HG02870 (cell line): ENCODE measurements around the gene SLC12A5.

Experiments used
- ATAC-seq: cut with Tn5 transposase; IDR thresholded peaks from one replicate; pipeline ENCODE4 v1.9.1; 2021; ENCODE audit warnings: mild to moderate bottlenecking, moderate library complexity; ENCODE audit not compliant: unreplicated experiment

Gene SLC12A5

DNA sequence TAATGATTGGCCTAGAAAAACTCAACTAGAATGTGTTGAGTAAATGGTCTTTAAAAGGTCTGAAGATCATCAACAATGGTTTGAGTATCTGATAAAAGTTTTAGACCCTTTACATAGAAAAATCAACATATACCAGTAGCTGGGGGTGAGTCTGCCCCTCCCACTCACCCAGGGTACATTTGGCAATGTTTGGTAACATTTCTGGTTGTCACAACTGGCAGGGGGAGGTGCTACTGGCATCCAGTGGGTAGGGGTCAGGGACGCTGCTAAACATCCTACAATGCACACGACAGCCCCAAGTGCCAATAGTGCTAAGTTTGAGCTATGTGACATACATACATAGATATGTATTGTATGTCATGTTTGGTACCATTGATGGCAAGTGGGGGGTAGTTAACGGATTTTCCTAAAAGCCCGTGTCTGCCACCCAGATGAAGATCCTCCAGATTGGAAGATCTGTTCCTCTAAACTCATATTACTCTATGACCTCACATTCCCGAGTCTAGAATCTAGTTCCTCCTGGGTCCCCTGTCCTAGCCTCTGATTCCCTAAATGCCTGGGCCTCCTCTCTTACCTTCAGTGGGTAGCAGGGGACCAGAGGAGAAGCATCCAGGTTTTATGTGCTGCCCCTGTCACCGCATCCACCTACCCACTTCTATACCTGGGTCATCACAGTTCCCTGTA, 22.9 kb upstream of the SLC12A5 start:
- no peak for ATAC-seq

DNA sequence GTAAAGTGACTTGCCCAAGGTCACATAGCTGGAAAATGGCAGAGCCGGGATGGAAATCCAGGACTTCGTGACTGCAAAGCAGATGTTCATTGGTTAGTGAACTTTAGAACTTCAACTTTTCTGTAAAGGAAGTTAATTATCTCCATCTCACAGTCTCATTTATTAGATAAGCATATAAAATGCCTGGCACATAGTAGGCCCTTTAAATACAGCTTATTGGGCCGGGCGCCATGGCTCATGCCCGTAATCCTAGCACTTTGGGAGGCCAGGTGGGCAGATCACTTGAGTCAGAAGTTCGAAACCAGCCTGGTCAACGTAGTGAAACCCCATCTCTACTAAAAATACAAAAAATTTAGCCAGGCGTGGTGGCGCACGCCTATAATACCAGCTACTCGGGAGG, 22.1 kb upstream of the SLC12A5 start:
- ATAC-seq: no peak

- ATAC-seq: no peak
These were observed 21.3 kb upstream of the SLC12A5 start for GRCh38 chr20:46007671-46008070.

- ATAC-seq: no peak
These were observed 19.2 kb upstream of the SLC12A5 start for GRCh38 chr20:46009816-46010215.

DNA sequence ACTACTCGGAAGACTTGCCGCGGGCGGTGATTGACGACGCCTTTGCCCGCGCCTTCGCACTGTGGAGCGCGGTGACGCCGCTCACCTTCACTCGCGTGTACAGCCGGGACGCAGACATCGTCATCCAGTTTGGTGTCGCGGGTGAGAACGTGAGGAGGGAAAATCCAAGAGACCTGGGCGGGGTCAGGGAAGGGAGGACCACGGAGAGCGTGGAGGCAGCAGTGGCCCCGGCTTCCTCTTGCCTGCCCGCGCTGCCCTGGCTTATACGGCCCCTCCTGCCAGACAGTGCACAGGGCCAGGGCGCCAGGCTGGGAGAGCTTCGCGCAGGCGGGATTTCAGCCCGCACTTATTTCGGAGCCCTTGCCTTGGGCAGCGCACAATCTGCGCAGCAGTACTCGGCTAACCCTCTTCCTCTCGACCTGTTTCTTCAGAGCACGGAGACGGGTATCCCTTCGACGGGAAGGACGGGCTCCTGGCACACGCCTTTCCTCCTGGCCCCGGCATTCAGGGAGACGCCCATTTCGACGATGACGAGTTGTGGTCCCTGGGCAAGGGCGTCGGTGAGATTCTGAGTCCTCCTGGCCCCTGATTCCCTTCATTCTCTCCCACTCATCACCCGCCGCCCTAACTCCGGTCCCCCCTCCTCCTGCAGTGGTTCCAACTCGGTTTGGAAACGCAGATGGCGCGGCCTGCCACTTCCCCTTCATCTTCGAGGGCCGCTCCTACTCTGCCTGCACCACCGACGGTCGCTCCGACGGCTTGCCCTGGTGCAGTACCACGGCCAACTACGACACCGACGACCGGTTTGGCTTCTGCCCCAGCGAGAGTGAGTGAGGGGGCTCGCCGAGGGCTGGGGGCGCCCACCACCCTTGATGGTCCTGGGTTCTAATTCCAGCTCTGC, 18.3 kb upstream of the SLC12A5 start:
- no peak for ATAC-seq

DNA sequence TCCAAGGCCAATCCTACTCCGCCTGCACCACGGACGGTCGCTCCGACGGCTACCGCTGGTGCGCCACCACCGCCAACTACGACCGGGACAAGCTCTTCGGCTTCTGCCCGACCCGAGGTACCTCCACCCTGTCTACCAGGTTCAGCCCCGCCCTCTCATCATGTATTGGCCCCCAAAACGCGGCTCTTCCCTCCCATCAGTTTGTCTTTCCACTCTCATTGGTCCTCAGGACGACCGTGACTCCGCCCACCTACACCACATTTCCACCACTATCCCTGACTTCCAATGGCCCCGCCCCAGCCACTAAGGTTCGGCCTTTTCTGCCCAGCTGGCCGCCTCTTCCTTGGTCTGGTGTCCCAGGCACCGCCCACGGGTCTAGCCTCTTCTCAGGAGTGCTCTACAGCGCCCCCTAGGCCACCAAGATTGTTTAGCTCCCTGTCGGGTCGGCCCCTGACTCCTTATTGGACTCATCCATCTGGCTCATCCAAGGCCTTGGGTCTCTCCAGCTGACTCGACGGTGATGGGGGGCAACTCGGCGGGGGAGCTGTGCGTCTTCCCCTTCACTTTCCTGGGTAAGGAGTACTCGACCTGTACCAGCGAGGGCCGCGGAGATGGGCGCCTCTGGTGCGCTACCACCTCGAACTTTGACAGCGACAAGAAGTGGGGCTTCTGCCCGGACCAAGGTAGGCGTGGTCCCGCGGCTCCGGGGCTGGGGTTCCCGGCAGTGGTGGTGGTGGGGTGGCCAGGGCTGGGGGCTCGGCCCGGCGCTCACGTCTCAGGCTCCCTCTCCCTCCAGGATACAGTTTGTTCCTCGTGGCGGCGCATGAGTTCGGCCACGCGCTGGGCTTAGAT, 17.2 kb upstream of the SLC12A5 start:
- no peak for ATAC-seq

- ATAC-seq: no peak
These were observed 16.1 kb upstream of the SLC12A5 start for GRCh38 chr20:46012921-46013320.

GRCh38 chr20:46013322-46013828, 15.6 kb upstream of the SLC12A5 start:
- no peak for ATAC-seq

DNA sequence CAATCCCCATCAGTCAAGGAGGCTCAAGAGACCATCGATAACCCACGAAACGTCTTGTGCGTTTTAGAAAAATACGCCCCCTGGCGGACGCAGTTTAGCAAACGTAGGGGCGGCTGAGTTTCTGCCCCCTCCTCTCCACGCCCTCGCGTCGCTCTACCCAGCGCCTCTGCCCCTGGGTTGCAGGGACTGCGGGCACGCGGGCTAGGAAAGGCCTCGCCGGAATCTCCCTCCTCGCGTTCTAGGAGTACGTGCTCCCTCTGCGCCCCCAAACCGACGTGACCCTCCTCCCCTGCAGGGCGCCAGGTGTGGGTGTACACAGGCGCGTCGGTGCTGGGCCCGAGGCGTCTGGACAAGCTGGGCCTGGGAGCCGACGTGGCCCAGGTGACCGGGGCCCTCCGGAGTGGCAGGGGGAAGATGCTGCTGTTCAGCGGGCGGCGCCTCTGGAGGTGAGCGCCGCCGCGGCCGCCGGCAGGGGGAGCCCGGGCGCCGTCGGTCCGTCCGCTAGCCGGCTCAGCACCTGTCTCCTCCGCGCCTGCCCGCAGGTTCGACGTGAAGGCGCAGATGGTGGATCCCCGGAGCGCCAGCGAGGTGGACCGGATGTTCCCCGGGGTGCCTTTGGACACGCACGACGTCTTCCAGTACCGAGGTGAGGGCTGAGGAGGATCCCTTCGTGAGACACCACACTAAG, 15.0 kb upstream of the SLC12A5 start:
- no peak for ATAC-seq

DNA sequence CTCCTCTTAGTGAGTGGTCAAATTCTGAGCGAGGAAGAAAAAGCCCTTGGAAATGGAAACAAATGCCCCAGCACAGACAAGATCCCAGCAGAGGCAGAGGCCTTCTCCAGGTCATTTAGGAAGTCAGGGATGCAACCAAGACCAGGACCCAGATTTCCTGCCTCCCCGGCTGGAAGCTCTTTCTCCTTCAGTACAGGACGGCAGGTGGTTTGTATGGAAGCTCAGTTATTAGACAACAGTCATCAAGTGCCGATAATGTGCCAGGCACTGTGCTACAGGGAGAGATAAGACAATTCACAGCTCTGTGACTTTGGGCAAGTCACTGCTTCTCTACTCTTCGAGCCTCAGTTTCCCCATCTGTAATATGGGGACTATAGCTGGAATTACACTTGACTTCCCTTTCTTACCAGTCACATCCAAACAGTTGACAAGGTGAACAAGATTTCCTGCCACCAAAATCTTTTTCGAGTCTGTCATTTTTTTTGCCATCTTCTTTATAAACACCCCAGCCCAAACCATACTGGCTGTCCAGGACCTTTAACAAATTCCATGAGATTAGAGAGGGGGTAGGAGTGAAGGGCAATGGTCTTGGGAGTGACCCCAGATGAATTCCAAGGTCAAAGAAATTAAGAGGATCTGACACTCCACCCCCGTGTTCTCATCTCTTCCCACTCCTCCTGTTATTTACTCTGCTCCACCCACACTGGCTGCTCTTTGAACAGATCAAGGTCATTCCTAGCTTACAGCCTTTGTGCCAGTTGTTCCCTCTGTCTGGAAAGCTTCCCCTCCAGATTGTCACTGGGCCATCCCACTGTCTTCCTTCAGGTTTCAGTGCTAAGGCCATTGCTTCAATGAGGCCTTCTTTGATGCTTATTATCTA, 14.3 kb upstream of the SLC12A5 start:
- no peak for ATAC-seq

- no peak for ATAC-seq
These were observed 11.7 kb upstream of the SLC12A5 start for GRCh38 chr20:46017272-46017671.

- no peak for ATAC-seq
These were observed 10.9 kb upstream of the SLC12A5 start for GRCh38 chr20:46018112-46018511.

GRCh38 chr20:46018611-46019010, 10.4 kb upstream of the SLC12A5 start:
- ATAC-seq: no peak

GRCh38 chr20:46020555-46020954, 8.5 kb upstream of the SLC12A5 start:
- no peak for ATAC-seq

DNA sequence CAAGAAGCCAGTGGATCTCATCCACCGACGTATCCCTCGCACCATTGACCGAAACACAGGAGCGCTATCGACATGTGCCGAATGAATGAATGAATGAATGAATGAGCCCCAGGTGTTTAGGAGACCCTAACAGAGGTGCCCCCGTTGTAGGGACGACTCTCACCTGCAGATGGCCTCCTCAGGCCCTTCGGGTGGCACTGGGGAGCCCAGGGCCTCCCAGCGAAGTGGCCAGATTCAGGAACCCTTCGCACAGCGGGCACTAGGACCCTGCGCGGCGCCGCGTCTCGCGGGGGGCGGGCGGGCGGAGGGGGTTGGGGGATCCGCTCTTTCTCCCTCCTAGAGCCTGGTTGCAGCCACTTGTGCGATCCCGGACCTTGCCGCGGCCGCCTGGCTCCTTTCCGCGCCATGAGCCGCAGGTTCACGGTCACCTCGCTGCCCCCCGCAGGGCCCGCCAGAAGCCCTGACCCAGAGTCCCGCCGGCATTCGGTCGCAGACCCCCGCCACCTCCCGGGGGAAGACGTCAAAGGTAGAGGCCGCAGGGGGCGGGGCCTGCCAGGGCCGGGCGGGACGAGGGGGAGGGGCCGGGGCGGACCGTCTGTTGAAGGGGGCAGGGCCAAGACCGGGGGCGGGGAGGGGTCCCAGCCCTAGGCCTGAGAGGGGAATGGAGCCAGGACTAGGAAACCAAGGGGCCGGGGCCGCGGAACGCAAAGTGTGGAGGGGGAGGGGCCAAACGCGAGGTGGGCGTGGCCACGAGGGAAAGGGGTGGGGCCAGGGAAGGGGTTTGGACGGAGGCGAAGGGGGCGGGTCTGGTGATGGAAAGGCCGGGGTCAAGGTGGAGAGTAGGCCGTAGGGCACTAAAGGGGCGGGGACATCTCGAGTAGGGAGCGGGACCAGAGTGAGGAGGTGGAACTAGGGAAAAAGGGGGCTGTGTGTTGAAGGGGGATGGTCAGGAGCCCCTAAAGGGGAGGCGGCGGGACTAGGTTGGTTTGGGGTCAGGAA, 7.4 kb upstream of the SLC12A5 start:
- no peak for ATAC-seq

DNA sequence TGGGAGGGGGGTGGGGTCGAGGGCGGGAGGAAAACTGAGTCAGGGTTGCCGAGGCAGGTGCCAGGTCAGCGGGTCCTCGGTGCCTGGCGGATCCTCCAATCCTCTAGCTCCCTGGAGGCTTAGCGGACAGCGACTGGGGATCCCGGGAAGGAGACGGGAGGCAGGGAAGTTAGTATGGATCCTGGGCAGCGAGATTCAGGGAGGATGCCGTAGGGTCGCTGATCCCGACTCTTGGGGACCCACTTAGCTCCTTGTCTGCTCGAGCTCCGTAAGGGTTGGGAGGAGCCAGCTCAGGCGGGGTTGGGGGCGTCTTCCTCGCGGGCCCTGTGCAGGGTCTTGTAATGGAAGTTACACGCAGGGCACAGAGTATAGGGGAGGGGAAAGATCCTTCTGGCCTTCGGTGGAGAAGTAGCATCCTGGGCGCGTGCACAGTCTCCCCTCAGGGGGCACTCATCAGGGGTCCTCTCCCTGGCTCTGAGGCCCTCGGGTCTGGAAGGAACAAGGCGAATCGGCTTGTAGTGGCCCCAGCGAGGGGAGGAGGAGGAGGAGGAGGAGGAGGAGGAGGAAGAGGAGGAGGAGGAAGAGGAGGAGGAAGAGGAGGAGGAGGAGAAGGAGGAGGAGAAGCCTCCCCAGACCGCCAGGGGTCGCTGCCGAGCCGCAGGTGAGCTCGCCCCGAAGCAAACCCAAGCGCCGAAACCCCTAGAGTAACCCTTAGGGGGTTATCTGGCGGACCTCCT, 6.4 kb upstream of the SLC12A5 start:
- ATAC-seq: no peak

DNA sequence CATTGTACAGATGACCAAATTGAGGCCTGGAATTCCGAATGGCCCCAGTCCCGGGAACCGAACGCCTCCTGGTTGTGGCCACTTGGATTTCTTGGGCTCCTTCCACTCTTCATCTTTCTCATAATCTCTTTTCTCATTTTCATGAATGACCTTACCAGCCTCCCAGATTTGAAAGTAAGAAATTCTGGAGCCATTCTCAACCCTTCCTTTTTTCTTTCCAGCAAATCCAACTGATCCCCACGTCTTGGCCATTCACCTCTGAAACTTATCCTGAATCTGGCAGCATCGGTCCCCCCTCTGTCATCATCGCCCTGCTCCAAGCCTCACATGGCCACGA, 5.9 kb upstream of the SLC12A5 start:
- no peak for ATAC-seq

DNA sequence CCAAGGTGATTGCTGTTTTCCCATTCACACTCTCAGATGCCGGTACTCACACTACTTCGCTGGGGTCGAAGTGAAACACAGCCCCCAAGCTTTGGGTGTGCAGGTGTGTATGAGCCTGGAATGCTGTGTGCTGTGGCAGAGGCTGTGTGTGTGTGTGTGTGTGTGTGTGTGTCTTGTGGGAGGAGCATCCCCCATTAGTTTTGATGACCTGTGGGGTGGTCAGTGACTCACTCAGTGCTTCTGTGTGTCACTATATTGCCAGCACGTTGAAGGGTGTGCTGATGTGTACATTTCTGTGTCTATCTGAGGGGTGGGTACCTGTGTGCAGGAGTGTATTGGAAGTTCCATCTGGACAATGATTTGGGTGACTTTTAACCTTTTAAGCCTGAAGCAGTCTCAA, 5.0 kb upstream of the SLC12A5 start:
- no peak for ATAC-seq
